A549 (cell line): ENCODE measurements around the gene SLC28A1. TPM values are rescaled to one million over a fixed set of nuclear protein-coding genes. Genes with fewer than 3 reads are reported as not detected.
A peak's percentile ranks its signal among the peaks of the same experiment; 100 is the strongest.

Source experiments
- ATAC-seq, 2 experiments: fragments of 200-7000 bp in 1 of 2; fragments of >200 bp in 1 of 2; cut with Nextera tagmentation in 1 of 2; cut with Tn5 transposase in 1 of 2; 3 replicates each; pipeline versions ENCODE4 v1.8.0 to v1.9.1; 2018 to 2020; ENCODE audit warnings: mild to moderate bottlenecking in 1 of 2, moderate library complexity in 1 of 2
- CTCF ChIA-PET: fragments of 300-600 bp; sonication (Branson Sonifier 250); formaldehyde crosslinking; extraction: SDS; loops from one replicate; lab custom pipeline; 2021; ENCODE audit warnings: antibody characterized with exemption, inconsistent platforms; lab: Yijun Ruan, JAX
- POLR2A ChIA-PET: fragments of 350-600 bp; formaldehyde crosslinking; extraction: SDS; loops from one replicate; lab custom pipeline; 2021; ENCODE audit warnings: antibody characterized with exemption, inconsistent platforms; lab: Yijun Ruan, JAX
- DNase-seq, 2 experiments: peaks; one replicate each; pipeline versions ENCODE4 v3.0.0 to v3.0.0-alpha.2; 2011 to 2016; ENCODE audit warnings: low read depth in 1 of 2, low spot score in 1 of 2
- FAIRE-seq: peaks from 2 replicates; lab custom pipeline; 2011; peaks lifted over from hg19 to GRCh38; lab: Jason Lieb, UNC
- H3K27ac ChIP-seq, 2 experiments: fragments of >200 bp; sonication (Bioruptor Twin); formaldehyde crosslinking; 3 replicates each; pipeline ENCODE4 v1.5.1; 2016 to 2017
- H3K4me1 ChIP-seq: fragments of >200 bp; sonication (Bioruptor Twin); formaldehyde crosslinking; 3 replicates; pipeline ENCODE4 v1.6.1; 2016
- H3K4me2 ChIP-seq: fragments of >200 bp; sonication (Bioruptor Twin); formaldehyde crosslinking; 3 replicates; pipeline ENCODE4 v1.6.1; 2016
- H3K4me3 ChIP-seq: fragments of >200 bp; sonication (Bioruptor Twin); formaldehyde crosslinking; 3 replicates; pipeline ENCODE4 v1.5.1; 2016
- H3K9me3 ChIP-seq: fragments of >200 bp; sonication (Bioruptor Twin); formaldehyde crosslinking; 3 replicates; pipeline ENCODE4 v1.6.1; 2016
- BHLHE40 ChIP-seq: IDR thresholded peaks from 2 replicates; pipeline ENCODE4 v1.6.1; 2012; ENCODE audit warnings: low read depth, low read length, inconsistent platforms
- CHD2 ChIP-seq: fragments of 150-350 bp; IDR thresholded peaks from 2 replicates; pipeline ENCODE4 v1.6.1; 2014; ENCODE audit warnings: low read length; ENCODE audit not compliant: partially characterized antibody
- EHF ChIP-seq: fragments of 250-450 bp; sonication (Bioruptor Pico); IDR thresholded peaks from 2 replicates; pipeline ENCODE4 v1.5.0; 2020; ENCODE audit warnings: mild to moderate bottlenecking
- EP300 ChIP-seq, 2 experiments: fragments of >200 bp; sonication (Bioruptor Twin); formaldehyde crosslinking; IDR thresholded peaks; 2 replicates in 1 of 2; 3 replicates in 1 of 2; pipeline ENCODE4 v1.6.1; 2016 to 2017
- FOXS1 ChIP-seq: fragments of 250-450 bp; sonication (Bioruptor Pico); IDR thresholded peaks from 2 replicates; pipeline ENCODE4 v1.5.0; 2020; ENCODE audit warnings: mild to moderate bottlenecking, moderate library complexity
- HOXB13 ChIP-seq: fragments of 250-450 bp; sonication (Bioruptor Pico); IDR thresholded peaks from 2 replicates; pipeline ENCODE4 v1.5.0; 2020; ENCODE audit warnings: low read depth, mild to moderate bottlenecking, moderate library complexity
- JUN ChIP-seq, 2 experiments: fragments of >200 bp; sonication (Bioruptor Twin); formaldehyde crosslinking; IDR thresholded peaks; 2 replicates in 1 of 2; 3 replicates in 1 of 2; pipeline ENCODE4 v1.6.1; 2016 to 2017
- KDM1A ChIP-seq: fragments of 200-600 bp; sonication (generic); IDR thresholded peaks from 2 replicates; pipeline ENCODE4 v1.6.1; 2016; ENCODE audit warnings: low read depth, mild to moderate bottlenecking
- NFE2L2 ChIP-seq: fragments of 150-350 bp; conservative IDR thresholded peaks from 2 replicates; pipeline ENCODE4 v1.6.1; 2014; ENCODE audit warnings: low read length
- NPAS2 ChIP-seq: fragments of 250-450 bp; sonication (Bioruptor Pico); IDR thresholded peaks from 2 replicates; pipeline ENCODE4 v1.8.0; 2022; ENCODE audit warnings: mild to moderate bottlenecking, moderate library complexity, borderline replicate concordance
- POLR2A ChIP-seq: IDR thresholded peaks from 2 replicates; pipeline ENCODE4 v1.6.1; 2012; ENCODE audit warnings: mild to moderate bottlenecking, low read length
- POLR2AphosphoS2 ChIP-seq: conservative IDR thresholded peaks from 2 replicates; pipeline ENCODE4 v1.6.1; 2012; ENCODE audit warnings: low read length, improper control_type of control experiment, inconsistent platforms
- RARB ChIP-seq: fragments of 250-450 bp; sonication (Bioruptor Pico); IDR thresholded peaks from 2 replicates; pipeline ENCODE4 v1.8.0; 2021; ENCODE audit warnings: mild to moderate bottlenecking, moderate library complexity
- RFX5 ChIP-seq: fragments of 450-650 bp; IDR thresholded peaks from 2 replicates; pipeline ENCODE4 v1.7.1; 2014; ENCODE audit warnings: antibody characterized with exemption, mild to moderate bottlenecking, moderate library complexity
- RNF2 ChIP-seq: fragments of 200-600 bp; sonication (generic); IDR thresholded peaks from 2 replicates; pipeline ENCODE4 v1.6.1; 2016; ENCODE audit warnings: low read depth, mild to moderate bottlenecking, antibody characterized with exemption, moderate library complexity, borderline replicate concordance
- SREBF2 ChIP-seq: fragments of 450-650 bp; IDR thresholded peaks from 2 replicates; pipeline ENCODE4 v1.6.1; 2014; ENCODE audit warnings: mild to moderate bottlenecking, moderate library complexity
- ZFP36 ChIP-seq: fragments of 450-650 bp; IDR thresholded peaks from 2 replicates; pipeline ENCODE4 v1.6.1; 2014; ENCODE audit warnings: borderline replicate concordance; ENCODE audit not compliant: partially characterized antibody
- ZNF302 ChIP-seq: fragments of 250-450 bp; sonication (Bioruptor Pico); IDR thresholded peaks from 2 replicates; pipeline ENCODE4 v1.9.0; 2021; ENCODE audit warnings: inconsistent platforms, mild to moderate bottlenecking, moderate library complexity
- ZSCAN20 ChIP-seq: fragments of 250-450 bp; sonication (Bioruptor Pico); IDR thresholded peaks from 2 replicates; pipeline ENCODE4 v1.8.0; 2022; ENCODE audit warnings: mild to moderate bottlenecking, moderate library complexity
- WGBS: methylation state at CpG from one replicate; pipeline ENCODE4 v1.1.6; 2017; ENCODE audit errors: missing lambda C conversion rate; 5-methylcytosine and 5-hydroxymethylcytosine counted together
- polyA plus RNA-seq, 4 experiments: library from polyadenylated mRNA; depleted of rRNA in 3 of 4; stranded (reverse); fragments of >200 nt; fragmentation: RNase III in 1 of 4; extraction: RNeasy Plus Mini Kit Qiagen cat#74134 plus additional on column Dnase treatment in 1 of 4; gene quantifications; 2 replicates in 3 of 4; 3 replicates in 1 of 4; pipeline ENCODE4 v1.2.3, GENCODE V29; 2011 to 2017
- TF ChIP-seq, protein P1 (sequence below): fragments of 250-450 bp; sonication (Bioruptor Pico); IDR thresholded peaks from 2 replicates; pipeline ENCODE4 v1.5.0; 2020; ENCODE audit warnings: low read depth, mild to moderate bottlenecking, moderate library complexity
- TF ChIP-seq, protein P2 (sequence below): fragments of 250-450 bp; sonication (Bioruptor Pico); IDR thresholded peaks from 2 replicates; pipeline ENCODE4 v1.5.0; 2021; ENCODE audit warnings: mild to moderate bottlenecking, moderate library complexity, borderline replicate concordance
- TF ChIP-seq, protein P3 (sequence below): fragments of 200-600 bp; sonication (generic); IDR thresholded peaks from 2 replicates; pipeline ENCODE4 v1.6.1; 2016; ENCODE audit warnings: antibody characterized with exemption, mild to moderate bottlenecking, moderate library complexity
- TF ChIP-seq, protein P4 (sequence below): IDR thresholded peaks from 2 replicates; pipeline ENCODE4 v1.6.1; 2012
- TF ChIP-seq, protein P5 (sequence below): IDR thresholded peaks from 2 replicates; pipeline ENCODE4 v1.6.1; 2012
- TF ChIP-seq, protein P6 (sequence below): fragments of >200 bp; sonication (Bioruptor Twin); formaldehyde crosslinking; IDR thresholded peaks from 2 replicates; pipeline ENCODE4 v1.6.1; 2016
- TF ChIP-seq, protein P7 (sequence below): fragments of >200 bp; sonication (Bioruptor Twin); formaldehyde crosslinking; IDR thresholded peaks from 3 replicates; pipeline ENCODE4 v1.5.1; 2016

The SLC28A1 gene
- polyA plus RNA-seq, 2 of the 4 experiments (the other 2 are of a cell fraction) = 0.06 to 0.13 TPM

DNA sequence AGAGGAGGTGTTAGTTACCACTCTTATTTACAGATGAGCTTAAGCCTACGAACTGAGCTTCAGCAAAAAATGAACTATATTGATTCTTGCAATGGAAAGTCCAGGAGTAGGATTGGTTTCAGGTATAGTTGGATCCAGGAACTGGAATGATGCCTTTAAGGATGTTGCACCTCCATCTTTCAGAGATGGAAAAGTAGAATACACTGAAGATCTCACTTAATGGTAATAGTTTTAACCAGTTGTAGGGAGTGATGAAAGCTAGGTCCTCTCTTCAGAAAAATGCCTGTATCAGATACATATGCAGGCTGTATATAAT lies 2.5 kb downstream of the SLC28A1 start:
- ChIA-PET POLR2A (no interaction called here), CTCF (interaction anchor here (0.6 to 1.8 kb wide), 5 partner anchors 12 to 233 kb away, joined by 3 to 8 read pairs (median 3); partner anchors contain the start of gene WDR73)
- WGBS = 55% methylated on average over 1 of the region's 1 CpG
- Histone ChIP-seq H3K27ac (no peak overlapping the region), H3K4me1 (no peaks in the 10 kb centered on the region; the same call in 2 of the 3 replicates), H3K4me3 (no peak overlapping the region), H3K4me2 (no peak overlapping the region), H3K9me3 (no peaks in the 10 kb centered on the region)
- ATAC-seq (no peak), DNase-seq (no peak), FAIRE-seq (no peak)
- TF ChIP-seq POLR2A = no peak
- TF ChIP-seq FOXS1 (CRISPR knock-in tag) = no peak
- no peak for TF ChIP-seq POLR2AphosphoS2
- TF ChIP-seq SREBF2 = no peak
- TF ChIP-seq, protein P1, sequence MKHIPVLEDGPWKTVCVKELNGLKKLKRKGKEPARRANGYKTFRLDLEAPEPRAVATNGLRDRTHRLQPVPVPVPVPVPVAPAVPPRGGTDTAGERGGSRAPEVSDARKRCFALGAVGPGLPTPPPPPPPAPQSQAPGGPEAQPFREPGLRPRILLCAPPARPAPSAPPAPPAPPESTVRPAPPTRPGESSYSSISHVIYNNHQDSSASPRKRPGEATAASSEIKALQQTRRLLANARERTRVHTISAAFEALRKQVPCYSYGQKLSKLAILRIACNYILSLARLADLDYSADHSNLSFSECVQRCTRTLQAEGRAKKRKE (CRISPR knock-in tag) = no peak
- TF ChIP-seq, protein P2, sequence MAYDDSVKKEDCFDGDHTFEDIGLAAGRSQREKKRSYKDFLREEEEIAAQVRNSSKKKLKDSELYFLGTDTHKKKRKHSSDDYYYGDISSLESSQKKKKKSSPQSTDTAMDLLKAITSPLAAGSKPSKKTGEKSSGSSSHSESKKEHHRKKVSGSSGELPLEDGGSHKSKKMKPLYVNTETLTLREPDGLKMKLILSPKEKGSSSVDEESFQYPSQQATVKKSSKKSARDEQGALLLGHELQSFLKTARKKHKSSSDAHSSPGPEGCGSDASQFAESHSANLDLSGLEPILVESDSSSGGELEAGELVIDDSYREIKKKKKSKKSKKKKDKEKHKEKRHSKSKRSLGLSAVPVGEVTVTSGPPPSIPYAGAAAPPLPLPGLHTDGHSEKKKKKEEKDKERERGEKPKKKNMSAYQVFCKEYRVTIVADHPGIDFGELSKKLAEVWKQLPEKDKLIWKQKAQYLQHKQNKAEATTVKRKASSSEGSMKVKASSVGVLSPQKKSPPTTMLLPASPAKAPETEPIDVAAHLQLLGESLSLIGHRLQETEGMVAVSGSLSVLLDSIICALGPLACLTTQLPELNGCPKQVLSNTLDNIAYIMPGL (CRISPR knock-in tag) = no peak
- TF ChIP-seq, protein P3, sequence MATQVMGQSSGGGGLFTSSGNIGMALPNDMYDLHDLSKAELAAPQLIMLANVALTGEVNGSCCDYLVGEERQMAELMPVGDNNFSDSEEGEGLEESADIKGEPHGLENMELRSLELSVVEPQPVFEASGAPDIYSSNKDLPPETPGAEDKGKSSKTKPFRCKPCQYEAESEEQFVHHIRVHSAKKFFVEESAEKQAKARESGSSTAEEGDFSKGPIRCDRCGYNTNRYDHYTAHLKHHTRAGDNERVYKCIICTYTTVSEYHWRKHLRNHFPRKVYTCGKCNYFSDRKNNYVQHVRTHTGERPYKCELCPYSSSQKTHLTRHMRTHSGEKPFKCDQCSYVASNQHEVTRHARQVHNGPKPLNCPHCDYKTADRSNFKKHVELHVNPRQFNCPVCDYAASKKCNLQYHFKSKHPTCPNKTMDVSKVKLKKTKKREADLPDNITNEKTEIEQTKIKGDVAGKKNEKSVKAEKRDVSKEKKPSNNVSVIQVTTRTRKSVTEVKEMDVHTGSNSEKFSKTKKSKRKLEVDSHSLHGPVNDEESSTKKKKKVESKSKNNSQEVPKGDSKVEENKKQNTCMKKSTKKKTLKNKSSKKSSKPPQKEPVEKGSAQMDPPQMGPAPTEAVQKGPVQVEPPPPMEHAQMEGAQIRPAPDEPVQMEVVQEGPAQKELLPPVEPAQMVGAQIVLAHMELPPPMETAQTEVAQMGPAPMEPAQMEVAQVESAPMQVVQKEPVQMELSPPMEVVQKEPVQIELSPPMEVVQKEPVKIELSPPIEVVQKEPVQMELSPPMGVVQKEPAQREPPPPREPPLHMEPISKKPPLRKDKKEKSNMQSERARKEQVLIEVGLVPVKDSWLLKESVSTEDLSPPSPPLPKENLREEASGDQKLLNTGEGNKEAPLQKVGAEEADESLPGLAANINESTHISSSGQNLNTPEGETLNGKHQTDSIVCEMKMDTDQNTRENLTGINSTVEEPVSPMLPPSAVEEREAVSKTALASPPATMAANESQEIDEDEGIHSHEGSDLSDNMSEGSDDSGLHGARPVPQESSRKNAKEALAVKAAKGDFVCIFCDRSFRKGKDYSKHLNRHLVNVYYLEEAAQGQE = no peak
- no peak for TF ChIP-seq JUN (IDR thresholded peaks at IDR 0.05)
- no peak for TF ChIP-seq KDM1A
- no peak for TF ChIP-seq NFE2L2
- TF ChIP-seq, protein P4, sequence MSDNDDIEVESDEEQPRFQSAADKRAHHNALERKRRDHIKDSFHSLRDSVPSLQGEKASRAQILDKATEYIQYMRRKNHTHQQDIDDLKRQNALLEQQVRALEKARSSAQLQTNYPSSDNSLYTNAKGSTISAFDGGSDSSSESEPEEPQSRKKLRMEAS = no peak
- TF ChIP-seq, protein P5, sequence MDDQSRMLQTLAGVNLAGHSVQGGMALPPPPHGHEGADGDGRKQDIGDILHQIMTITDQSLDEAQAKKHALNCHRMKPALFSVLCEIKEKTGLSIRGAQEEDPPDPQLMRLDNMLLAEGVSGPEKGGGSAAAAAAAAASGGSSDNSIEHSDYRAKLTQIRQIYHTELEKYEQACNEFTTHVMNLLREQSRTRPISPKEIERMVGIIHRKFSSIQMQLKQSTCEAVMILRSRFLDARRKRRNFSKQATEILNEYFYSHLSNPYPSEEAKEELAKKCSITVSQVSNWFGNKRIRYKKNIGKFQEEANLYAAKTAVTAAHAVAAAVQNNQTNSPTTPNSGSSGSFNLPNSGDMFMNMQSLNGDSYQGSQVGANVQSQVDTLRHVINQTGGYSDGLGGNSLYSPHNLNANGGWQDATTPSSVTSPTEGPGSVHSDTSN = no peak
- TF ChIP-seq EHF (CRISPR knock-in tag) = no peak

DNA sequence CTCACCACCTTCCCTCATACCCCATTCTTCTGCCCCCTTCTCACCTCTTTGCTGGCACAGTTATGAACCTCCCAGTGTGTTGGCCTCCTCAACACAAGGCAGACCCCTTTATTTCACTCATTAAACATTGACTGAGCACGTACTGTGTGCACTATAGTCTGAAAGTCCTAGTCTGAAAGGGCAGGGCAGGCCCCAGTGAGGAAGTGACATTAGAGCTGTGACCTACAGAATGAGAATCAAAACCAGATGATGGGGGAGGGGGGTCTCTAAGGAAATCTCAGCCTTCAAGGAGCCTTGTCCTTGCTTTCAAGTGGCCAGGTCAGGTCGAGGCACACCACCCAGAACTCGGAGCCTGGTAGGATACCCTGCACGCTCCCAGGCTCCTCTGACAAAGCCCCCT lies 3.5 kb downstream of the SLC28A1 start:
- CTCF ChIA-PET = interaction anchor here (1.1 to 1.5 kb wide), 2 partner anchors 11 to 62 kb away, joined by 3 to 13 read pairs; no protein-coding TSS in a partner anchor
- no peak for ATAC-seq

More for the DNA sequence above, 3.5 kb downstream of the SLC28A1 start:
- DNase-seq (no peak), FAIRE-seq (no peak)
- no peak overlapping the region for H3K4me2 ChIP-seq
- TF ChIP-seq, protein P6, sequence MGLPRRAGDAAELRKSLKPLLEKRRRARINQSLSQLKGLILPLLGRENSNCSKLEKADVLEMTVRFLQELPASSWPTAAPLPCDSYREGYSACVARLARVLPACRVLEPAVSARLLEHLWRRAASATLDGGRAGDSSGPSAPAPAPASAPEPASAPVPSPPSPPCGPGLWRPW = no peak
- TF ChIP-seq RFX5 = no peak
- TF ChIP-seq BHLHE40 = no peak
- no peak for TF ChIP-seq NPAS2
- no peak for TF ChIP-seq CHD2
- TF ChIP-seq ZNF302 = no peak
- TF ChIP-seq RNF2 = no peak
- no peak for TF ChIP-seq ZSCAN20
- no peak for TF ChIP-seq RARB
- no peak for TF ChIP-seq HOXB13
- TF ChIP-seq, protein P7, sequence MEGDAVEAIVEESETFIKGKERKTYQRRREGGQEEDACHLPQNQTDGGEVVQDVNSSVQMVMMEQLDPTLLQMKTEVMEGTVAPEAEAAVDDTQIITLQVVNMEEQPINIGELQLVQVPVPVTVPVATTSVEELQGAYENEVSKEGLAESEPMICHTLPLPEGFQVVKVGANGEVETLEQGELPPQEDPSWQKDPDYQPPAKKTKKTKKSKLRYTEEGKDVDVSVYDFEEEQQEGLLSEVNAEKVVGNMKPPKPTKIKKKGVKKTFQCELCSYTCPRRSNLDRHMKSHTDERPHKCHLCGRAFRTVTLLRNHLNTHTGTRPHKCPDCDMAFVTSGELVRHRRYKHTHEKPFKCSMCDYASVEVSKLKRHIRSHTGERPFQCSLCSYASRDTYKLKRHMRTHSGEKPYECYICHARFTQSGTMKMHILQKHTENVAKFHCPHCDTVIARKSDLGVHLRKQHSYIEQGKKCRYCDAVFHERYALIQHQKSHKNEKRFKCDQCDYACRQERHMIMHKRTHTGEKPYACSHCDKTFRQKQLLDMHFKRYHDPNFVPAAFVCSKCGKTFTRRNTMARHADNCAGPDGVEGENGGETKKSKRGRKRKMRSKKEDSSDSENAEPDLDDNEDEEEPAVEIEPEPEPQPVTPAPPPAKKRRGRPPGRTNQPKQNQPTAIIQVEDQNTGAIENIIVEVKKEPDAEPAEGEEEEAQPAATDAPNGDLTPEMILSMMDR = no peak
- no peak for TF ChIP-seq ZFP36
- no peak for TF ChIP-seq NFE2L2
- TF ChIP-seq POLR2AphosphoS2 = no peak
- no peak for TF ChIP-seq EP300 (IDR thresholded peaks at IDR 0.05)
- POLR2A ChIA-PET = no interaction called here
- H3K4me1 ChIP-seq = no peaks in the 10 kb centered on the region; the same call in 2 of the 3 replicates
- 57% methylated on average over 4 of the region's 4 CpGs for WGBS
- no peaks in the 10 kb centered on the region for H3K9me3 ChIP-seq
- H3K4me3 ChIP-seq = no peak overlapping the region
- H3K27ac ChIP-seq = peak overlapping the region in 1 of 2 experiments; percentile 32; a peak in 1 of 6 replicates
